WTC11 (cell line): ENCODE data around the gene IL20RA. TPM values are rescaled to one million over a fixed set of nuclear protein-coding genes. Genes with fewer than 3 reads are reported as not detected.

Source experiments
- ATAC-seq: fragments of 200-7000 bp; cut with Tn5 transposase; 2 replicates; pipeline ENCODE4 v1.10.0; 2021; ENCODE audit warnings: mild to moderate bottlenecking, moderate library complexity
- CTCF ChIA-PET: fragments of 300-600 bp; sonication (Branson Sonifier 250); formaldehyde crosslinking; loops from one replicate; lab custom pipeline; 2021; ENCODE audit warnings: antibody characterized with exemption; lab: Charles Lee
- POLR2A ChIA-PET: fragments of 350-600 bp; sonication (Branson Sonifier 250); formaldehyde crosslinking; loops from one replicate; lab custom pipeline; 2021; ENCODE audit warnings: antibody characterized with exemption; lab: Charles Lee
- DNase-seq: peaks from one replicate; pipeline ENCODE4 v3.0.0; 2021; ENCODE audit warnings: low spot score
- H3K27ac Mint-ChIP-seq: 2 replicates; pipeline ENCODE4 v1.8.0; 2021; ENCODE audit warnings: mixed read lengths
- H3K27me3 Mint-ChIP-seq: 2 replicates; pipeline ENCODE4 v1.8.0; 2021; ENCODE audit warnings: low read depth, mild to moderate bottlenecking, moderate library complexity, mixed read lengths
- H3K36me3 Mint-ChIP-seq: 2 replicates; pipeline ENCODE4 v1.8.0; 2021; ENCODE audit warnings: mixed read lengths
- H3K4me1 Mint-ChIP-seq: 2 replicates; pipeline ENCODE4 v1.8.0; 2022; ENCODE audit warnings: mixed read lengths
- H3K4me3 Mint-ChIP-seq: 2 replicates; pipeline ENCODE4 v1.8.0; 2021; ENCODE audit warnings: mild to moderate bottlenecking, moderate library complexity, mixed read lengths
- H3K9me3 Mint-ChIP-seq: 2 replicates; pipeline ENCODE4 v1.8.0; 2021; ENCODE audit warnings: mixed read lengths
- CTCF ChIP-seq: fragments of 200-600 bp; IDR thresholded peaks from 2 replicates; pipeline ENCODE4 v1.8.0; 2022; ENCODE audit warnings: antibody characterized with exemption
- ELF4 ChIP-seq: sonication (generic); formaldehyde crosslinking; IDR thresholded peaks from 2 replicates; pipeline ENCODE4 v1.8.1; 2022; ENCODE audit warnings: low read depth, mild to moderate bottlenecking, moderate library complexity, missing genetic modification reagents
- ERG ChIP-seq: fragments of 250-450 bp; sonication (Bioruptor Pico); IDR thresholded peaks from 2 replicates; pipeline ENCODE4 v1.8.0; 2021; ENCODE audit warnings: mild to moderate bottlenecking
- ESRRA ChIP-seq: sonication (generic); formaldehyde crosslinking; IDR thresholded peaks from 2 replicates; pipeline ENCODE4 v1.8.1; 2022; ENCODE audit warnings: mild to moderate bottlenecking, missing genetic modification reagents, borderline replicate concordance
- FOXK1 ChIP-seq: sonication (generic); formaldehyde crosslinking; IDR thresholded peaks from 2 replicates; pipeline ENCODE4 v1.8.0; 2022; ENCODE audit warnings: mild to moderate bottlenecking, moderate library complexity, missing genetic modification reagents
- HMGA2 ChIP-seq: fragments of 250-450 bp; sonication (Bioruptor Pico); IDR thresholded peaks from 2 replicates; pipeline ENCODE4 v1.4.0; 2021; ENCODE audit warnings: mild to moderate bottlenecking, moderate library complexity
- JAZF1 ChIP-seq: fragments of 250-450 bp; sonication (Bioruptor Pico); IDR thresholded peaks from 2 replicates; pipeline ENCODE4 v1.9.0; 2021; ENCODE audit warnings: moderate library complexity, mild to moderate bottlenecking, inconsistent platforms
- JUN ChIP-seq: sonication (generic); formaldehyde crosslinking; IDR thresholded peaks from 2 replicates; pipeline ENCODE4 v1.8.0; 2023; ENCODE audit warnings: mild to moderate bottlenecking, missing genetic modification reagents
- MXD4 ChIP-seq: fragments of 250-450 bp; sonication (Bioruptor Pico); IDR thresholded peaks from 2 replicates; pipeline ENCODE4 v1.8.0; 2021; ENCODE audit warnings: mild to moderate bottlenecking, moderate library complexity, borderline replicate concordance
- NR2C2 ChIP-seq: sonication (generic); formaldehyde crosslinking; IDR thresholded peaks from 2 replicates; pipeline ENCODE4 v1.8.0; 2022; ENCODE audit warnings: mild to moderate bottlenecking, missing genetic modification reagents
- OVOL2 ChIP-seq: fragments of 250-450 bp; sonication (Bioruptor Pico); IDR thresholded peaks from 2 replicates; pipeline ENCODE4 v1.9.0; 2021; ENCODE audit warnings: mild to moderate bottlenecking, borderline replicate concordance
- PRDM15 ChIP-seq: sonication (generic); formaldehyde crosslinking; IDR thresholded peaks from 2 replicates; pipeline ENCODE4 v1.8.0; 2022; ENCODE audit warnings: missing genetic modification reagents
- PRRX2 ChIP-seq: fragments of 250-450 bp; sonication (Bioruptor Pico); IDR thresholded peaks from 2 replicates; pipeline ENCODE4 v1.8.0; 2021; ENCODE audit warnings: mild to moderate bottlenecking
- SOX15 ChIP-seq: fragments of 250-450 bp; sonication (Bioruptor Pico); IDR thresholded peaks from 2 replicates; pipeline ENCODE4 v1.9.0; 2021; ENCODE audit warnings: mild to moderate bottlenecking
- SP1 ChIP-seq: sonication (generic); formaldehyde crosslinking; conservative IDR thresholded peaks from 2 replicates; pipeline ENCODE4 v1.8.1; 2022; ENCODE audit warnings: missing genetic modification reagents
- STAT6 ChIP-seq: sonication (generic); formaldehyde crosslinking; conservative IDR thresholded peaks from 2 replicates; pipeline ENCODE4 v1.8.1; 2023; ENCODE audit warnings: mild to moderate bottlenecking, low read depth, missing genetic modification reagents, moderate library complexity
- TEAD1 ChIP-seq: sonication (generic); formaldehyde crosslinking; IDR thresholded peaks from 2 replicates; pipeline ENCODE4 v1.8.0; 2022; ENCODE audit warnings: mild to moderate bottlenecking, missing genetic modification reagents
- ZBTB43 ChIP-seq: sonication (generic); formaldehyde crosslinking; IDR thresholded peaks from 2 replicates; pipeline ENCODE4 v1.8.1; 2023; ENCODE audit warnings: mild to moderate bottlenecking, missing genetic modification reagents
- ZMAT4 ChIP-seq: fragments of 250-450 bp; sonication (Bioruptor Pico); IDR thresholded peaks from 2 replicates; pipeline ENCODE4 v1.9.0; 2021; ENCODE audit warnings: mild to moderate bottlenecking
- ZNF232 ChIP-seq: sonication (generic); formaldehyde crosslinking; IDR thresholded peaks from 2 replicates; pipeline ENCODE4 v1.8.0; 2022; ENCODE audit warnings: mild to moderate bottlenecking, missing genetic modification reagents
- ZNF263 ChIP-seq: sonication (generic); formaldehyde crosslinking; IDR thresholded peaks from 2 replicates; pipeline ENCODE4 v1.8.1; 2022; ENCODE audit warnings: low read depth, mild to moderate bottlenecking, moderate library complexity, missing genetic modification reagents
- total RNA-seq: library from RNA; stranded (reverse); gene quantifications from 3 replicates; pipeline ENCODE4 v1.2.3, GENCODE V29; 2021

The IL20RA gene
- total RNA-seq, 1 experiment from 2014 or later = 1.3 TPM

- TF ChIP-seq SOX15 (CRISPR knock-in tag) (no peak), JAZF1 (no peak), PRDM15 (no peak), NR2C2 (CRISPR knock-in tag) (no peak), ZMAT4 (CRISPR knock-in tag) (peak; percentile 54; the same call in 1 of the 2 replicates), TEAD1 (peak; percentile 89; the same call in 1 of the 2 replicates), ELF4 (no peak)
- CTCF ChIA-PET = interaction anchor here (0.6 to 1.7 kb wide), 5 partner anchors 23 to 1871 kb away, joined by 3 to 6 read pairs (median 4); no protein-coding TSS in a partner anchor
- Mint-ChIP-seq H3K27ac (no peak overlapping the region), H3K9me3 (no peaks in the 10 kb centered on the region), H3K36me3 (no peaks in the 10 kb centered on the region), H3K4me1 (peaks cover 56% of the 10 kb centered on the region), H3K27me3 (peaks cover 8% of the 10 kb centered on the region), H3K4me3 (peak overlapping the region; percentile 76)
- ATAC-seq (no peak; the same call in 1 of the 2 replicates), DNase-seq (no peak)
- POLR2A ChIA-PET = no interaction called here
These were observed 54.0 kb downstream of the IL20RA start for GRCh38 chr6:136990754-136991153.

GRCh38 chr6:136990242-136990578, 54.6 kb downstream of the IL20RA start:
- Mint-ChIP-seq H3K4me3 (peak overlapping the region; percentile 76), H3K27me3 (peaks cover 12% of the 10 kb centered on the region), H3K27ac (no peak overlapping the region), H3K9me3 (no peaks in the 10 kb centered on the region), H3K4me1 (peaks cover 53% of the 10 kb centered on the region), H3K36me3 (no peaks in the 10 kb centered on the region)
- DNase-seq = no peak
- no peak for TF ChIP-seq STAT6
- no peak for TF ChIP-seq ESRRA (CRISPR knock-in tag)
- no peak for TF ChIP-seq OVOL2 (CRISPR knock-in tag)
- no peak for TF ChIP-seq JUN (CRISPR knock-in tag)
- no peak for TF ChIP-seq MXD4 (CRISPR knock-in tag)
- no peak for TF ChIP-seq PRRX2 (CRISPR knock-in tag)
- no peak for TF ChIP-seq ZNF232
- no peak for TF ChIP-seq CTCF
- TF ChIP-seq TEAD1 = no peak
- no peak for TF ChIP-seq JAZF1
- TF ChIP-seq ZNF263 = no peak
- no peak for TF ChIP-seq HMGA2 (CRISPR knock-in tag)
- no peak for TF ChIP-seq ZBTB43
- TF ChIP-seq SP1 = no peak
- no peak for TF ChIP-seq FOXK1 (CRISPR knock-in tag)
- no peak for TF ChIP-seq ERG (CRISPR knock-in tag)
- CTCF ChIA-PET = interaction anchor here (1.0 to 1.7 kb wide), 5 partner anchors 22 to 440 kb away, joined by 3 to 6 read pairs (median 5); partner anchors contain the start of gene MAP7
- POLR2A ChIA-PET = no interaction called here
- no peak for ATAC-seq
